Stimulated activated naive B cell treated with anti-CD40 and anti-IgM and Interleukin-4, amounts not matched to agents 10 μg/mL and 1 μg/mL and 100 μg/mL, for 72 hours (primary cell): ENCODE results near the gene AURKA.
"Not testable (repeated sequence)": the region's sequence is repeated elsewhere in the genome, so short reads cannot be mapped to it uniquely, and the experiment has no call there.

Experiments used
- ATAC-seq, 2 donors: fragments of 150-1000 bp; cut with Tn5 transposase; replicated peaks; 2 replicates each; pipeline ENCODE4 v1.10.0; 2021; ENCODE audit warnings: moderate library complexity in 1 of 2
- DNase-seq: peaks from one replicate; pipeline ENCODE4 v3.0.0; 2021
- H3K27ac Mint-ChIP-seq: one replicate; pipeline ENCODE4 v1.8.0; 2022; ENCODE audit warnings: mild to moderate bottlenecking, mixed read lengths
- H3K27me3 Mint-ChIP-seq, 2 donors: one replicate each; pipeline ENCODE4 v1.8.0; 2022; ENCODE audit warnings: mixed read lengths in 2 of 2
- H3K36me3 Mint-ChIP-seq, 2 donors: one replicate each; pipeline ENCODE4 v1.8.0; 2022; ENCODE audit warnings: mixed read lengths in 2 of 2, mild to moderate bottlenecking in 1 of 2
- H3K4me1 Mint-ChIP-seq, 2 donors: one replicate each; pipeline ENCODE4 v1.8.0; 2022; ENCODE audit warnings: mixed read lengths in 2 of 2, mild to moderate bottlenecking in 1 of 2
- H3K4me3 Mint-ChIP-seq, 2 donors: one replicate each; pipeline ENCODE4 v1.8.0; 2022; ENCODE audit warnings: mild to moderate bottlenecking in 2 of 2, mixed read lengths in 2 of 2, moderate library complexity in 1 of 2
- H3K9me3 Mint-ChIP-seq, 2 donors: one replicate each; pipeline ENCODE4 v1.8.0; 2022; ENCODE audit warnings: mixed read lengths in 2 of 2, mild to moderate bottlenecking in 1 of 2

Gene AURKA

GRCh38 chr20:56414842-56415765 is 23.1 kb upstream of the AURKA start:
- H3K36me3 Mint-ChIP-seq, result peaks cover 33 to 35% of the 10 kb centered on the region in 2 donors
- no peaks in the 10 kb centered on the region for H3K9me3 Mint-ChIP-seq
- H3K4me1 Mint-ChIP-seq, result peaks cover 17 to 32% of the 10 kb centered on the region in 2 donors
- DNase-seq (no peak), ATAC-seq (no peak)
- no peaks in the 10 kb centered on the region for H3K27me3 Mint-ChIP-seq
- no peak overlapping the region for H3K4me3 Mint-ChIP-seq
- H3K27ac Mint-ChIP-seq, result no peak overlapping the region

GRCh38 chr20:56412949-56413348 is 20.9 kb upstream of the AURKA start:
- DNase-seq, result no peak
- Mint-ChIP-seq H3K36me3 (peaks cover 38% of the 10 kb centered on the region in 2 donors), H3K27me3 (no peaks in the 10 kb centered on the region), H3K4me3 (peak overlapping the region in 1 of 2 donors; percentile 72), H3K4me1 (peaks cover 13 to 20% of the 10 kb centered on the region in 2 donors), H3K27ac (no peak overlapping the region), H3K9me3 (no peaks in the 10 kb centered on the region)
- no peak for ATAC-seq

- peaks cover 13 to 19% of the 10 kb centered on the region in 2 donors for H3K4me1 Mint-ChIP-seq
- DNase-seq, result no peak
- H3K36me3 Mint-ChIP-seq, result peaks cover 37% of the 10 kb centered on the region in 2 donors
Observed at GRCh38 chr20:56412473-56412790, 20.4 kb upstream of the AURKA start.

GRCh38 chr20:56411759-56412472 is 19.9 kb upstream of the AURKA start, which contains the start of gene CASS4:
CASS4 (plus strand) TSS chr20:56412260; CDS start chr20:56412459, 199 bp downstream.
- no peak for DNase-seq
- peak within 1 kb of the TSS; percentile 57 to 72 for H3K4me3 Mint-ChIP-seq
- no peaks in the 10 kb centered on the region for H3K9me3 Mint-ChIP-seq
- peaks cover 35 to 38% of the 10 kb centered on the region in 2 donors for H3K36me3 Mint-ChIP-seq
- no peaks in the 10 kb centered on the region for H3K27me3 Mint-ChIP-seq
- H3K27ac Mint-ChIP-seq, result peak within 1 kb of the TSS; percentile 65
- ATAC-seq, result peak; percentile 96
- peaks cover 13 to 19% of the 10 kb centered on the region in 2 donors for H3K4me1 Mint-ChIP-seq

More at GRCh38 chr20:56412473-56412790, 20.4 kb upstream of the AURKA start:
- no peaks in the 10 kb centered on the region for H3K9me3 Mint-ChIP-seq
- no peak for ATAC-seq
- peak overlapping the region; percentile 63 for H3K27ac Mint-ChIP-seq
- H3K27me3 Mint-ChIP-seq, result no peaks in the 10 kb centered on the region
- H3K4me3 Mint-ChIP-seq, result peak overlapping the region; percentile 57 to 72

GRCh38 chr20:56411287-56411686 is 19.3 kb upstream of the AURKA start:
- peak overlapping the region; percentile 57 to 72 for H3K4me3 Mint-ChIP-seq
- peak overlapping the region; percentile 65 for H3K27ac Mint-ChIP-seq
- DNase-seq, H3K9me3 Mint-ChIP-seq, ATAC-seq, H3K27me3 Mint-ChIP-seq: not testable (repeated sequence)
- H3K4me1 Mint-ChIP-seq, result peaks cover 13 to 19% of the 10 kb centered on the region in 2 donors
- peaks cover 39% of the 10 kb centered on the region in 2 donors for H3K36me3 Mint-ChIP-seq

- H3K9me3 Mint-ChIP-seq, result no peaks in the 10 kb centered on the region
- peaks cover 48 to 49% of the 10 kb centered on the region in 2 donors for H3K36me3 Mint-ChIP-seq
- no peak overlapping the region for H3K4me3 Mint-ChIP-seq
- no peaks in the 10 kb centered on the region for H3K27me3 Mint-ChIP-seq
- H3K27ac Mint-ChIP-seq, result no peak overlapping the region
- no peak for ATAC-seq
- peaks cover 13 to 29% of the 10 kb centered on the region in 2 donors for H3K4me1 Mint-ChIP-seq
- DNase-seq, result no peak
Observed at GRCh38 chr20:56409956-56410355, 17.9 kb upstream of the AURKA start.

- ATAC-seq, result no peak
- Mint-ChIP-seq H3K27me3 (no peaks in the 10 kb centered on the region), H3K4me3 (no peak overlapping the region), H3K9me3 (no peaks in the 10 kb centered on the region), H3K36me3 (peaks cover 48 to 50% of the 10 kb centered on the region in 2 donors), H3K4me1 (peaks cover 13 to 29% of the 10 kb centered on the region in 2 donors), H3K27ac (no peak overlapping the region)
- no peak for DNase-seq
Observed at GRCh38 chr20:56409521-56409920, 17.5 kb upstream of the AURKA start.

GRCh38 chr20:56406910-56407309 is 14.9 kb upstream of the AURKA start:
- ATAC-seq, result no peak
- H3K27ac Mint-ChIP-seq, result no peak overlapping the region
- no peaks in the 10 kb centered on the region for H3K9me3 Mint-ChIP-seq
- no peaks in the 10 kb centered on the region for H3K27me3 Mint-ChIP-seq
- no peak overlapping the region for H3K4me3 Mint-ChIP-seq
- DNase-seq, result no peak
- peaks cover 8 to 19% of the 10 kb centered on the region in 2 donors for H3K4me1 Mint-ChIP-seq
- H3K36me3 Mint-ChIP-seq, result peaks cover 51 to 53% of the 10 kb centered on the region in 2 donors

- not testable (repeated sequence) for ATAC-seq, H3K9me3 Mint-ChIP-seq, H3K4me3 Mint-ChIP-seq, DNase-seq, H3K27ac Mint-ChIP-seq, H3K27me3 Mint-ChIP-seq
- peaks cover 0 to 11% of the 10 kb centered on the region in 2 donors for H3K4me1 Mint-ChIP-seq
- H3K36me3 Mint-ChIP-seq, result peaks cover 50 to 60% of the 10 kb centered on the region in 2 donors
Observed at GRCh38 chr20:56405356-56405755, 13.3 kb upstream of the AURKA start.

GRCh38 chr20:56403465-56403864 is 11.4 kb upstream of the AURKA start:
- H3K27me3 Mint-ChIP-seq, result no peaks in the 10 kb centered on the region
- no peak overlapping the region for H3K4me3 Mint-ChIP-seq
- DNase-seq, result no peak
- no peak overlapping the region for H3K27ac Mint-ChIP-seq
- H3K9me3 Mint-ChIP-seq, result no peaks in the 10 kb centered on the region
- ATAC-seq, result no peak
- peaks cover 3 to 15% of the 10 kb centered on the region in 2 donors for H3K4me1 Mint-ChIP-seq
- H3K36me3 Mint-ChIP-seq, result peaks cover 47 to 56% of the 10 kb centered on the region in 2 donors

GRCh38 chr20:56400001-56400640 is 8.1 kb upstream of the AURKA start:
- peak in 1 of 2 donors; percentile 73 for ATAC-seq
- no peaks in the 10 kb centered on the region for H3K9me3 Mint-ChIP-seq
- no peak overlapping the region for H3K27ac Mint-ChIP-seq
- peaks cover 37 to 53% of the 10 kb centered on the region in 2 donors for H3K36me3 Mint-ChIP-seq
- H3K4me1 Mint-ChIP-seq, result peaks cover 5% of the 10 kb centered on the region in 2 donors
- H3K27me3 Mint-ChIP-seq, result no peaks in the 10 kb centered on the region
- peak; percentile 10 for DNase-seq
- no peak overlapping the region for H3K4me3 Mint-ChIP-seq

- H3K36me3 Mint-ChIP-seq, result peaks cover 21 to 25% of the 10 kb centered on the region in 2 donors
- DNase-seq (no peak), ATAC-seq (no peak)
- H3K4me1 Mint-ChIP-seq, result peaks cover 16 to 18% of the 10 kb centered on the region in 2 donors
- H3K27ac Mint-ChIP-seq, result no peak overlapping the region
- no peaks in the 10 kb centered on the region for H3K27me3 Mint-ChIP-seq
- H3K9me3 Mint-ChIP-seq, result no peaks in the 10 kb centered on the region
- H3K4me3 Mint-ChIP-seq, result no peak overlapping the region
Observed at GRCh38 chr20:56395166-56395565, 3.2 kb upstream of the AURKA start.

GRCh38 chr20:56393653-56394052 is 1.6 kb upstream of the AURKA start:
- H3K4me1 Mint-ChIP-seq, result peaks cover 14 to 16% of the 10 kb centered on the region in 2 donors
- ATAC-seq, result no peak
- no peak for DNase-seq
- H3K9me3 Mint-ChIP-seq, result no peaks in the 10 kb centered on the region
- no peak overlapping the region for H3K27ac Mint-ChIP-seq
- H3K4me3 Mint-ChIP-seq, result no peak overlapping the region
- H3K36me3 Mint-ChIP-seq, result peaks cover 27 to 33% of the 10 kb centered on the region in 2 donors
- H3K27me3 Mint-ChIP-seq, result no peaks in the 10 kb centered on the region

GRCh38 chr20:56392881-56393482 is 967 bp upstream of the AURKA start:
- no peaks in the 10 kb centered on the region for H3K9me3 Mint-ChIP-seq
- peaks cover 27 to 30% of the 10 kb centered on the region in 2 donors for H3K36me3 Mint-ChIP-seq
- no peak overlapping the region for H3K27ac Mint-ChIP-seq
- ATAC-seq (no peak), DNase-seq (no peak)
- no peaks in the 10 kb centered on the region for H3K27me3 Mint-ChIP-seq
- no peak overlapping the region for H3K4me3 Mint-ChIP-seq
- peaks cover 14 to 16% of the 10 kb centered on the region in 2 donors for H3K4me1 Mint-ChIP-seq
